Measurements from ENCODE around the gene HOPX. TPM values are rescaled to one million over a fixed set of nuclear protein-coding genes. Genes with fewer than 3 reads are reported as not detected.
"Not testable (repeated sequence)": the region's sequence is repeated elsewhere in the genome, so short reads cannot be mapped to it uniquely, and the experiment has no call there.

HOPX gene
- total RNA-seq, 1 donor from 2014 or later: 0.96 TPM

DNA sequence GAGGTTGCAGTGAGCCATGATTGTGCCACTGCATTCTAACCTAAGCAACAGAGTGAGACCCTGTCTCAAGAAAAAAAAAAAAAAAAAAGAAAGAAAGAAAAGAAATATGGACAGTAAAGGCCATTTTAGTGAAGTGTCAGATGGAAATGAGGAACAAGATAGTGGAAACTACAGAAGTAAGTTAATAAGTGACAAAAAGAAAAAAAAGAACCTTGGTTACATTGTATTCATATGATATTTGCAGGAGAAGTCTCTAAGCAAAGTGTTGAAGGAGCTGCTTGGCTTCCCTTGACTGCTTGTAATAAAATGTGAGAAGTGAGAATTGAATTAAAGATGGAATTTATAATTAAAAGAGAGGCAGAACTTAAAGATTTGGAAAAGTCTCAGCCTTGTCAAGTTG, 73.2 kb downstream of the HOPX start:
- TF ChIP-seq, protein P1, sequence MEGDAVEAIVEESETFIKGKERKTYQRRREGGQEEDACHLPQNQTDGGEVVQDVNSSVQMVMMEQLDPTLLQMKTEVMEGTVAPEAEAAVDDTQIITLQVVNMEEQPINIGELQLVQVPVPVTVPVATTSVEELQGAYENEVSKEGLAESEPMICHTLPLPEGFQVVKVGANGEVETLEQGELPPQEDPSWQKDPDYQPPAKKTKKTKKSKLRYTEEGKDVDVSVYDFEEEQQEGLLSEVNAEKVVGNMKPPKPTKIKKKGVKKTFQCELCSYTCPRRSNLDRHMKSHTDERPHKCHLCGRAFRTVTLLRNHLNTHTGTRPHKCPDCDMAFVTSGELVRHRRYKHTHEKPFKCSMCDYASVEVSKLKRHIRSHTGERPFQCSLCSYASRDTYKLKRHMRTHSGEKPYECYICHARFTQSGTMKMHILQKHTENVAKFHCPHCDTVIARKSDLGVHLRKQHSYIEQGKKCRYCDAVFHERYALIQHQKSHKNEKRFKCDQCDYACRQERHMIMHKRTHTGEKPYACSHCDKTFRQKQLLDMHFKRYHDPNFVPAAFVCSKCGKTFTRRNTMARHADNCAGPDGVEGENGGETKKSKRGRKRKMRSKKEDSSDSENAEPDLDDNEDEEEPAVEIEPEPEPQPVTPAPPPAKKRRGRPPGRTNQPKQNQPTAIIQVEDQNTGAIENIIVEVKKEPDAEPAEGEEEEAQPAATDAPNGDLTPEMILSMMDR (IDR thresholded peaks at IDR 0.05; ENCODE audit: insufficient read depth, low read length, poor library complexity, severe bottlenecking): no peak
- DNase-seq (ENCODE audit: low read depth): no peak
- no peak overlapping the region for H3K4me3 ChIP-seq (ENCODE audit: low read depth, low read length)
- H3K27me3 ChIP-seq (ENCODE audit: control insufficient read depth, insufficient read depth, low read length): no peaks in the 10 kb centered on the region
- H3K36me3 ChIP-seq (ENCODE audit: control insufficient read depth, insufficient read depth, low read length): no peaks in the 10 kb centered on the region

DNA sequence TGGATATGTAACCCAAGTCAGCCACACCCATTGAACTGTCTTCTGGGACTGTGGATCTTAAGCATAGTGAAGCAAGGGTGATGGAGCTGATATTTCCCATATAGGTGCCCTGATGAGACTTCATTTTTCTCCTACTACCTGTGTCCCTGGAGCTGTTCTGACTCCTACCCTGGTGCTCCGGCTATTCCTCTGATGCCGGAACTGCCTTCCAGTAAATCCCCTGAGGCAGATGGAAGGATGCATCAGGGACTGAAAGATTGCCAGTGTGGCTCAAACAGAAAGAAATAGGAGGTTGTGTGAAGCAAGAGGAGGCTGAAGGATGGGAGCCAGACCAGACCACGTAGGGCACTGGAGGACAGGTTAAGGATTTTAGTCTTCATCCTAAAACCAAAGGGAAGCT, 74.7 kb downstream of the HOPX start:
- no peak for DNase-seq (ENCODE audit: low read depth)
- TF ChIP-seq, protein P1 (IDR thresholded peaks at IDR 0.05; ENCODE audit: insufficient read depth, low read length, poor library complexity, severe bottlenecking): no peak
- H3K4me3 ChIP-seq (ENCODE audit: low read depth, low read length): no peak overlapping the region
- no peaks in the 10 kb centered on the region for H3K27me3 ChIP-seq (ENCODE audit: control insufficient read depth, insufficient read depth, low read length)
- no peaks in the 10 kb centered on the region for H3K36me3 ChIP-seq (ENCODE audit: control insufficient read depth, insufficient read depth, low read length)

DNA sequence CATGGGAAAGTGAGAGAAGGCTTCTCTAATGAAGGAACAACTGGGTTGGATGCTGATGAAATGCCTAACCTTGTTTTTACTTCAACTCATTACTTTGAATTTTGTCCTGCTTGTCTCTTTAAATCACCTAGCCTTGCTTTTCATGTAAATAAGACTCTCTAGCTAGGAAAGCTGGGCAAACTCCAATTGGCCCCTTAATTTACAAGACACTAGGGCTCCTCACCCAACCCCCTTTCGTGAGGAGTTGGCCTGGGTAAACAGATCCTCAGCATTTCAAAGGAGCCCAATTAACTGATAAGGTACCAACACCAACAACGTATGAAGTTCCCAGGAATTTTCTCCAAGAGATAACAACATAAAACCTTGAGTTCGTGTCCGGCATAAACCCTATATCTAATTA, 75.6 kb downstream of the HOPX start:
- not testable (repeated sequence) for H3K36me3 ChIP-seq (ENCODE audit: control insufficient read depth, insufficient read depth, low read length); H3K27me3 ChIP-seq (ENCODE audit: control insufficient read depth, insufficient read depth, low read length); H3K4me3 ChIP-seq (ENCODE audit: low read depth, low read length); DNase-seq (ENCODE audit: low read depth)

DNA sequence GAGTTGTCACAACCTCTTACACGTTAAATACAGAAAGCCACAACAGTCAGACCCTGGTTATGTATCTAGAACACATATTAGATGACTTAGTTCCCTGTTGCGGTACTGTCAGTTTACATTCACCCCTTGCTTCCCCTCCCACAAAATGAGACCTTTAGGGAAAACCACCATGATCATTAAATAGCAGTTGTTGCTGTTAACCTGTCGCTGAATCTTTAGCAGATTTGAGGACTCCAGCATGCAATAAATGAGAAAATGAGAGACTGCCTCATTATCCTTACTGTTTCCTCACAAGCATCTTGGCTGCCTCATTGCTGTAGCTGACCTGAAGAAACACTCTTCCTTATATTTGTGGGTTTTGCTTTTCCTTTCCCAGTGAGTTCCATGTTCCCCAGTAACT, 77.8 kb downstream of the HOPX start:
- H3K27me3 ChIP-seq (ENCODE audit: control insufficient read depth, insufficient read depth, low read length): no peaks in the 10 kb centered on the region
- no peaks in the 10 kb centered on the region for H3K36me3 ChIP-seq (ENCODE audit: control insufficient read depth, insufficient read depth, low read length)
- DNase-seq (ENCODE audit: low read depth): no peak
- TF ChIP-seq, protein P1 (IDR thresholded peaks at IDR 0.05; ENCODE audit: insufficient read depth, low read length, poor library complexity, severe bottlenecking): no peak
- no peak overlapping the region for H3K4me3 ChIP-seq (ENCODE audit: low read depth, low read length)

Other genes starting within 250 kb of the HOPX start
- gene PPAT, start 245.7 kb downstream of the HOPX start, total RNA-seq: 13.9 and 15.5 TPM in 2 replicates
- gene PAICS, start 245.0 kb downstream of the HOPX start, total RNA-seq: 74.0 and 88.5 TPM in 2 replicates
- gene SRP72, start 213.7 kb downstream of the HOPX start, total RNA-seq: 75.5 and 76.9 TPM in 2 replicates
- gene ARL9, start 175.5 kb downstream of the HOPX start, total RNA-seq: 0.29 and 0.68 TPM in 2 replicates
- gene SPINK2, start 140.4 kb upstream of the HOPX start, total RNA-seq: not detected in 2 replicates
- 40.7 and 46.0 TPM in 2 replicates for gene REST, start 226.6 kb upstream of the HOPX start, total RNA-seq

Measured in kidney epithelial cell (primary cell).